GM12872 (cell line): ENCODE measurements around the gene UBA52.
A peak's percentile ranks its signal among the peaks of the same experiment; 100 is the strongest.

ENCODE experiments used
- TF ChIP-seq, protein P1 (sequence below): IDR thresholded peaks from 3 replicates; pipeline ENCODE4 v1.5.1; 2011; ENCODE audit warnings: low read depth, mild to moderate bottlenecking, low read length, moderate library complexity; ENCODE audit not compliant: insufficient read depth

UBA52 gene

GRCh38 chr19:18542941-18543813, 28.5 kb upstream of the UBA52 start, which contains the start of gene FKBP8:
FKBP8 (minus strand) TSS chr19:18543573; CDS start chr19:18541970, 1,603 bp downstream.
- TF ChIP-seq, protein P1, sequence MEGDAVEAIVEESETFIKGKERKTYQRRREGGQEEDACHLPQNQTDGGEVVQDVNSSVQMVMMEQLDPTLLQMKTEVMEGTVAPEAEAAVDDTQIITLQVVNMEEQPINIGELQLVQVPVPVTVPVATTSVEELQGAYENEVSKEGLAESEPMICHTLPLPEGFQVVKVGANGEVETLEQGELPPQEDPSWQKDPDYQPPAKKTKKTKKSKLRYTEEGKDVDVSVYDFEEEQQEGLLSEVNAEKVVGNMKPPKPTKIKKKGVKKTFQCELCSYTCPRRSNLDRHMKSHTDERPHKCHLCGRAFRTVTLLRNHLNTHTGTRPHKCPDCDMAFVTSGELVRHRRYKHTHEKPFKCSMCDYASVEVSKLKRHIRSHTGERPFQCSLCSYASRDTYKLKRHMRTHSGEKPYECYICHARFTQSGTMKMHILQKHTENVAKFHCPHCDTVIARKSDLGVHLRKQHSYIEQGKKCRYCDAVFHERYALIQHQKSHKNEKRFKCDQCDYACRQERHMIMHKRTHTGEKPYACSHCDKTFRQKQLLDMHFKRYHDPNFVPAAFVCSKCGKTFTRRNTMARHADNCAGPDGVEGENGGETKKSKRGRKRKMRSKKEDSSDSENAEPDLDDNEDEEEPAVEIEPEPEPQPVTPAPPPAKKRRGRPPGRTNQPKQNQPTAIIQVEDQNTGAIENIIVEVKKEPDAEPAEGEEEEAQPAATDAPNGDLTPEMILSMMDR: no peak

DNA sequence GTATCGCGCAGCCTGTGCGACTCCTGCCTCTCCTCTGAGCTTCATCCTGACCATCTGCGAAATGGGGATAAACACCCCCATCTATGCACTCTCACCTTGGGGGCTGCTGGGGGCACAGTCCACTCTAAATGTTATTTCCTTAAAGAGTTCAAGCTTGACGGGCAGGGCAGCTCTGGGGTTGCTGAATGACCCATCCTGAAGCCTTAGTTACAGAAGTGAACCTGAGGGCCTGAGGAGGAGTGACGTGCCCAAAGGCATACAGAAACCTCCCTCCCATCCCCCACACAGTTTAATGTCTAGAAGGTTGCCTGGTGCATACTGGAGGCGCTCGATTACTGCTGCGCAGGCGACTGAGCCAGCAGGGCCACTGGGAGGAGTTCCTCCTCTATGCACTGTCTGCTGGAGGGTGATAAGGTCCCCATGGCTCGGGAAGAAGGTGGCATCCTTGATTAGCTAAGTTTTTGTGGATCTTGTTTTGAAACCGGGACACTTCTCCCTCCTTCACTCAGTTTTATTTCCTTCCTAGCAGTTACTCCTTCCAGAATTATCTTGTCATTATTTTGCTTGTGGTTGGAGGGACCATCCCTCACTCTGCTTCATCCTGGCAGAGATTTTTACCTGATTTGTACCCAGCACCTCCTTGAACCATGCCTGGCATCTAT, 27.7 kb upstream of the UBA52 start:
- TF ChIP-seq, protein P1: 0 out of 3 replicates have a peak, but pooled peaks have one; percentile 17

DNA sequence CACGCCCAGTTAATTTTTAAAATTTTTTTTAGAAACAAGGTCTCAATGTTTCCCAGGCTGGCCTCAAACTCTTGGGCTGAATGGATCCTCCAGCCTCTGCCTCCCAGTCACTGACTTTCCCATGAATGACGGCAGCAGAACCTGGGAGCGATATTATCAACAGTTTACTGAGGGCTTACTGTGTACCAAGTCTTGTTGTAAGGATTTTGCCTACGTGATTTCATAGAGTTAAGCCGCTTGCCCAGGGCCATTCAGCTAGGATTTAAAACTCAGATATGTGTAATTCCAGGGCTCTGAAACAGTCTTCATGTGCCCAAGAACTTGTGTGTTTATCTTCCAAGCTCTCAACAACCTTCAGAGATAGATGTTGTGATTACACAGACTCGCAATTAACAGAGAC, 20.0 kb upstream of the UBA52 start:
- TF ChIP-seq, protein P1: no peak

- TF ChIP-seq, protein P1: no peak
Observed at GRCh38 chr19:18557411-18558201, 14.1 kb upstream of the UBA52 start, which contains the start of gene KXD1. KXD1 (plus strand) TSS chr19:18557870; CDS start chr19:18562057, 4,187 bp downstream.

DNA sequence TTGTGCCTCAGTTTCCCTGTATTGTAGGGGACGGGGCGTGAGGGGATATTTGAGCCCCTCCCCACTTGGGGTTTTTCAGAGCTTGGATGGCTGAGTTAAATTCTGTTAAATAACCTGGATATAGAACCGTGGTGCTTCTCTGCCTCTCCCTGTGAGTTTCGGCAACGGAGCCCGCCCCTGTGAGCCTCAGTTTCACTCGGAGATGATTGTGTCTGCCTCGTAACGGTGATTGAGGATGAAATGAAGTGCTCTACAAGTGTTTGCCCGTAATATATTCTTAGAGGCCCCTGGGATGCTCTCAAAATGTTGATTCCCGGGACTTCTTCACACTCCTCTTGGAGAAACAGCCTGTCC, 13.5 kb upstream of the UBA52 start:
- TF ChIP-seq, protein P1: no peak

DNA sequence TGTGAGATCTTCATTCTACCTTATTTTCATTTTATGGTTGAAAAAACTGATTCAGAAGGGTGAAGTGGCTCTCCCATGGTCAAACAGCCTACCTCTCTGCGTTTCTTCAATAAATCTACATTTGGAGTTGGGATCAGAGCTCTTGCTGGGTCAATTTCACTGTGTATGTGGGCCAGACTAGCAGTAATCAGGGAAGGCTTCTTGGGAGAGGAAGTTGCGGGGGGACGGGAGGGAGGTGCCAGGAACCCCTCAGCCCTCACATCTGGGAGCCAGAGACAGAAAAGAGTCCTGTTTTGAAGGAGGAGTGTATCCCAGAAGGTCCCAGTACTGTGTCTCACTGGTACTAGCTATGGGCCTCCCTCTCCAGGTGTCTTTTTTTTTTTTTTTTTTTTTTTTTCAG, 13.1 kb upstream of the UBA52 start:
- TF ChIP-seq, protein P1: no peak

DNA sequence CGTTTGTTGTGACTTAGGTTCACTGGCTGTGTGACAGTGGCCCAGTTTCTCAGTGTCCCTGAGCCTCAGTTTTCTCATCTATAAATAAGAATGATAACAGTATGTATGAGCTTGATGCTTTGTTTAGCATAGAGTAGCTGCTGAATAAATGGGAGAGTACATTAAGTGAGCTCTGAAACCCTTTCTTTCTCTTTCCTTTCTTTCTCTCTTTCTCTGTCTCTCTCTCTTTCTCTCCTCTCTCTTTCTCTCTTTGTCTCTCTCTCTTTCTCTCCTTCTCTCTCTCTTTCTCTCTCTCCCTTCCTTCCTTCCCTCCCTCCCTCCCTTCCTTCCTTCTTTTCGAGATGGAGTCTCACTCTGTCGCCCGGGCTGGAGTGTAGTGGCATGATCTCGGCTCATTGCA, 12.0 kb upstream of the UBA52 start:
- TF ChIP-seq, protein P1: no peak
